Measurements from ENCODE around the gene IPCEF1. TPM values are rescaled to one million over a fixed set of nuclear protein-coding genes. Genes with fewer than 3 reads are reported as not detected.
A peak's percentile ranks its signal among the peaks of the same experiment; 100 is the strongest.
"Not testable (repeated sequence)": the region's sequence is repeated elsewhere in the genome, so short reads cannot be mapped to it uniquely, and the experiment has no call there.

The IPCEF1 gene
- total RNA-seq, 3 donors from 2014 or later (not counting 1 experiment from before 2014, with no cell fraction given): 31.4 to 53.2 (median 45.5) TPM

- no peaks in the 10 kb centered on the region for H3K9me3 Mint-ChIP-seq
- no peak overlapping the region for H3K4me3 Mint-ChIP-seq
- Histone ChIP-seq H3K27ac (ENCODE audit: low read length) (no peak overlapping the region), H3K9me3 (ENCODE audit: control insufficient read depth, insufficient read depth, low read length) (no peaks in the 10 kb centered on the region), H3K27me3 (ENCODE audit: control insufficient read depth, insufficient read depth, low read length) (no peaks in the 10 kb centered on the region), H3K4me3 (ENCODE audit: low read length) (no peak overlapping the region), H3K36me3 (ENCODE audit: control insufficient read depth, insufficient read depth, low read length) (peaks cover 12% of the 10 kb centered on the region), H3K4me1 (ENCODE audit: control insufficient read depth, insufficient read depth, low read length) (no peaks in the 10 kb centered on the region)
- WGBS (ENCODE audit: insufficient coverage): 100% methylated on average over 3 of the region's 3 CpGs
- H3K36me3 Mint-ChIP-seq: peaks cover 9% of the 10 kb centered on the region
- peaks cover 40 to 44% of the 10 kb centered on the region in 2 donors for H3K4me1 Mint-ChIP-seq
- TF ChIP-seq, protein P1, sequence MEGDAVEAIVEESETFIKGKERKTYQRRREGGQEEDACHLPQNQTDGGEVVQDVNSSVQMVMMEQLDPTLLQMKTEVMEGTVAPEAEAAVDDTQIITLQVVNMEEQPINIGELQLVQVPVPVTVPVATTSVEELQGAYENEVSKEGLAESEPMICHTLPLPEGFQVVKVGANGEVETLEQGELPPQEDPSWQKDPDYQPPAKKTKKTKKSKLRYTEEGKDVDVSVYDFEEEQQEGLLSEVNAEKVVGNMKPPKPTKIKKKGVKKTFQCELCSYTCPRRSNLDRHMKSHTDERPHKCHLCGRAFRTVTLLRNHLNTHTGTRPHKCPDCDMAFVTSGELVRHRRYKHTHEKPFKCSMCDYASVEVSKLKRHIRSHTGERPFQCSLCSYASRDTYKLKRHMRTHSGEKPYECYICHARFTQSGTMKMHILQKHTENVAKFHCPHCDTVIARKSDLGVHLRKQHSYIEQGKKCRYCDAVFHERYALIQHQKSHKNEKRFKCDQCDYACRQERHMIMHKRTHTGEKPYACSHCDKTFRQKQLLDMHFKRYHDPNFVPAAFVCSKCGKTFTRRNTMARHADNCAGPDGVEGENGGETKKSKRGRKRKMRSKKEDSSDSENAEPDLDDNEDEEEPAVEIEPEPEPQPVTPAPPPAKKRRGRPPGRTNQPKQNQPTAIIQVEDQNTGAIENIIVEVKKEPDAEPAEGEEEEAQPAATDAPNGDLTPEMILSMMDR (IDR thresholded peaks at IDR 0.05): no peak
- peak overlapping the region; percentile 21 to 63 for H3K27ac Mint-ChIP-seq
- DNase-seq (no peak), ATAC-seq (no peak)
- no peaks in the 10 kb centered on the region for H3K27me3 Mint-ChIP-seq (ENCODE audit: low read depth in 2 of 2)
- intact Hi-C loops (cut with micrococcal nuclease): no loop called here
These were observed 169.4 kb downstream of the IPCEF1 start for GRCh38 chr6:154187203-154187602.

GRCh38 chr6:154179434-154179833, 177.2 kb downstream of the IPCEF1 start:
- Histone ChIP-seq H3K4me3 (ENCODE audit: low read length) (no peak overlapping the region), H3K27me3 (ENCODE audit: control insufficient read depth, insufficient read depth, low read length) (no peaks in the 10 kb centered on the region), H3K27ac (ENCODE audit: low read length) (no peak overlapping the region), H3K4me1 (ENCODE audit: control insufficient read depth, insufficient read depth, low read length) (no peaks in the 10 kb centered on the region), H3K9me3 (ENCODE audit: control insufficient read depth, insufficient read depth, low read length) (no peaks in the 10 kb centered on the region), H3K36me3 (ENCODE audit: control insufficient read depth, insufficient read depth, low read length) (peaks cover 6% of the 10 kb centered on the region)
- DNase-seq (no peak), ATAC-seq (no peak)
- TF ChIP-seq, protein P1 (IDR thresholded peaks at IDR 0.05): no peak
- Mint-ChIP-seq H3K4me3 (no peak overlapping the region), H3K27me3 (ENCODE audit: low read depth in 2 of 2) (no peaks in the 10 kb centered on the region), H3K27ac (peak overlapping the region in 1 of 2 donors; percentile 14), H3K4me1 (peaks cover 61 to 62% of the 10 kb centered on the region in 2 donors), H3K36me3 (peaks cover 7% of the 10 kb centered on the region), H3K9me3 (peaks cover 0 to 2% of the 10 kb centered on the region in 2 donors)
- intact Hi-C loops (cut with micrococcal nuclease): no loop called here
- WGBS (ENCODE audit: insufficient coverage): 94% methylated on average over 3 of the region's 5 CpGs

GRCh38 chr6:154172393-154172792, 184.2 kb downstream of the IPCEF1 start:
- H3K9me3 Mint-ChIP-seq; H3K4me3 Mint-ChIP-seq; intact Hi-C loops (cut with micrococcal nuclease); DNase-seq; H3K27me3 ChIP-seq (ENCODE audit: control insufficient read depth, insufficient read depth, low read length); H3K27ac ChIP-seq (ENCODE audit: low read length); H3K4me3 ChIP-seq (ENCODE audit: low read length); ATAC-seq; H3K36me3 Mint-ChIP-seq; H3K9me3 ChIP-seq (ENCODE audit: control insufficient read depth, insufficient read depth, low read length); H3K27me3 Mint-ChIP-seq (ENCODE audit: low read depth in 2 of 2): not testable (repeated sequence)
- Histone ChIP-seq H3K4me1 (ENCODE audit: control insufficient read depth, insufficient read depth, low read length) (peaks cover 20% of the 10 kb centered on the region), H3K36me3 (ENCODE audit: control insufficient read depth, insufficient read depth, low read length) (peaks cover 11% of the 10 kb centered on the region)
- H3K4me1 Mint-ChIP-seq: peaks cover 80 to 82% of the 10 kb centered on the region in 2 donors
- WGBS (ENCODE audit: insufficient coverage): 94% methylated on average over 5 of the region's 5 CpGs
- H3K27ac Mint-ChIP-seq: peak overlapping the region; percentile 43 to 57

GRCh38 chr6:154170106-154170505, 186.5 kb downstream of the IPCEF1 start:
- Histone ChIP-seq H3K36me3 (ENCODE audit: control insufficient read depth, insufficient read depth, low read length) (peaks cover 26% of the 10 kb centered on the region), H3K27ac (ENCODE audit: low read length) (no peak overlapping the region), H3K27me3 (ENCODE audit: control insufficient read depth, insufficient read depth, low read length) (no peaks in the 10 kb centered on the region), H3K9me3 (ENCODE audit: control insufficient read depth, insufficient read depth, low read length) (no peaks in the 10 kb centered on the region), H3K4me3 (ENCODE audit: low read length) (no peak overlapping the region), H3K4me1 (ENCODE audit: control insufficient read depth, insufficient read depth, low read length) (peaks cover 29% of the 10 kb centered on the region)
- H3K9me3 Mint-ChIP-seq: no peaks in the 10 kb centered on the region
- H3K27ac Mint-ChIP-seq: peak overlapping the region; percentile 53 to 80
- H3K4me3 Mint-ChIP-seq: no peak overlapping the region
- peaks cover 73 to 74% of the 10 kb centered on the region in 2 donors for H3K4me1 Mint-ChIP-seq
- H3K36me3 Mint-ChIP-seq: peaks cover 11% of the 10 kb centered on the region
- no peak for DNase-seq
- 92% methylated on average over 1 of the region's 2 CpGs for WGBS (ENCODE audit: insufficient coverage)
- H3K27me3 Mint-ChIP-seq (ENCODE audit: low read depth in 2 of 2): no peaks in the 10 kb centered on the region
- TF ChIP-seq, protein P1 (IDR thresholded peaks at IDR 0.05): no peak
- intact Hi-C loops (cut with micrococcal nuclease): no loop called here
- ATAC-seq: no peak
